Right ventricle myocardium superior (tissue), 1 donor: ENCODE results near the gene OTOGL. TPM values are rescaled to one million over a fixed set of nuclear protein-coding genes. Genes with fewer than 3 reads are reported as not detected.
A peak's percentile ranks its signal among the peaks of the same experiment; 100 is the strongest.

ENCODE experiments used
- ATAC-seq: fragments of 200-7000 bp; cut with Tn5 transposase; one replicate; pipeline ENCODE4 v1.9.1; 2020; ENCODE audit warnings: mild to moderate bottlenecking; ENCODE audit not compliant: poor library complexity
- DNase-seq: peaks from one replicate; pipeline ENCODE4 v3.0.0-alpha.2; 2020
- intact Hi-C: fragments of 100-400 bp; cut with DNase I; formaldehyde crosslinking; loops from one replicate; pipeline ENCODE4 v1.11.2; 2022
- total RNA-seq: library from RNA; stranded (reverse); fragmentation: NEBNext Ultra II Directional; extraction: Animal tissue kit (Norgen Biotek cat#: 25700); gene quantifications from one replicate; pipeline ENCODE4 v1.2.1, GENCODE V29; 2021
- donor health status: DM: no; HTN: yes; CAD: no; lungs with severe emphysema.

Gene OTOGL
- total RNA-seq, 1 donor from 2014 or later, result 0.19 TPM

- DNase-seq, result no peak
- intact Hi-C loops, result no loop called here
- no peak for ATAC-seq
Measured at GRCh38 chr12:80257920-80258319, 158.6 kb downstream of the OTOGL start.

GRCh38 chr12:80260269-80260668, 160.9 kb downstream of the OTOGL start:
- DNase-seq (no peak), ATAC-seq (no peak)
- intact Hi-C loops, result loop anchor here (10.0 kb wide), 1 partner anchor 705 kb away; no protein-coding TSS in a partner anchor

DNA sequence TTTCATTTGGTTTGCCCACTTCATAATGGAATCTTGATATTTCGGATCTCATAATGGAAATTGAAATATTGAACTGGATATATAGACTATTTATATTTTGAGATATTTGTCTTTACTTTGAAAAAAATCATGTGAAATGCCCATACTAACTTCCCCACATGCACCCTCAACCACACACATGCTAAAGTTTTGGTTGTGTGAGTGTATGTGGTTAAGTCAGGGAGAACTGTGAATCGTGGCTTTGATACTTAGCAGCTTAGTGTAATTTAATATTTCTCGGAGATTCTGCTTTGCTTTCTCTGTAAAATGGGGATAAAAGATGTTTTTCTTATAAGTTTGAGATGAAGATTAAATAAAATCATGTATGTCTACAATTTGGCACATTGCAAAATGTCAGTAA, 162.1 kb downstream of the OTOGL start:
- ATAC-seq, result no peak
- intact Hi-C loops, result loop anchor here (10.0 kb wide), 1 partner anchor 707 kb away; no protein-coding TSS in a partner anchor
- DNase-seq, result no peak

DNA sequence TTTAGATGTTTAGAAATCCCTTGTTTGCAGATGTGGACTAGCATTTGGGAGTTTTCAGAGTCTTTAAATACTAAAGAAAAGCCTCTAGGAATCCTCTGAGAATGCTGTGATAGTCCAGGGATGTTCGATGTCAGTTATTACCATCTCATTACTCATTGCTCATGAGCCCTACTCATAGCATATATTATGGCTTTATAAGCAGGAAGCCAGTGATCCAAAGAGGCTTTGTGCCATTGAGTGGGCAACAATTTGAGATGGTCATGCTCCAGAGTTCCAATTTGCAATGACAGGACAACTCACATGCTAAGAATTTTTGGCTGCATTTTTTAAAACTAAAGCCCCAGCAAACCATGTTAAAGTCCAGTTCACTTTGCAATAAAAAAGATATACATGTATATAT, 163.0 kb downstream of the OTOGL start:
- intact Hi-C loops, result loop anchor here (10.0 kb wide), 1 partner anchor 708 kb away; no protein-coding TSS in a partner anchor
- DNase-seq (no peak), ATAC-seq (no peak)

DNA sequence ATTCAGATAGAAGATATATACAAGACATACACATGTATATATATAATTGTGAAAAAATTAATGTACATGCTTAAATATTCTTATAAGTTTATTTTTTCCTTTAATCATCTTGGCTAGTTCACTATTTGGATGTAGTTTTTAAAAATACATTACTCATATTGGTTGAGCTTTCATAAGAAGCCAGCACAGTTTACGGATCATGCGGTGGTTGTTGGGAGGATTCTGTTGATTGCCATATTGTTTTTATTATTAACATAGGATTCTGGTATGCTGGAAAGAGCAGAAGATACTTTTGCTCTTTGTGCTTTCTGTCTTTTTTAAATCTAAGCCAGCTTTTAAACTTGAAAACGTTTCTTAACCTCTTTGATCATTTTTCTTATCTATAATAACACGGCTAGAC, 163.4 kb downstream of the OTOGL start:
- DNase-seq, result no peak
- no peak for ATAC-seq
- intact Hi-C loops, result loop anchor here (10.0 kb wide), 1 partner anchor 708 kb away; no protein-coding TSS in a partner anchor

DNA sequence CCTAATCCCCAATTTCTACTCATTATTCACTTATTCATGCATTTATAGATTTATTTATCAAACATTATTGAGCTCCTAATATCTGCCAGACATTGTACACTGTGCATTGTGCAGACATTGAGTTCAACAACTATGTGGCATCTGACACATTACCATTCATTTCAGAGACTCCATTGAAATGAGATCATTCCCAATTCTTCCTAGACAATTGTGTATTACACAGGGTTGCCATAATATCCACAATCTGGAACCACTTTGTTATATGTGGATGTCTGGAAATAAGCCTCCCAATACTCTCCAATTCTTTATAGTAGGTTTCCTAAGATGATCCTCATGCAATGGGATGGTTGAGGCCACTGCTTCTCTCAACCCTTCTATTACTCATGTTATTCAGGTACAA, 165.0 kb downstream of the OTOGL start:
- DNase-seq (no peak), ATAC-seq (no peak)
- intact Hi-C loops, result loop anchor here (10.0 kb wide), 1 partner anchor 710 kb away; no protein-coding TSS in a partner anchor

DNA sequence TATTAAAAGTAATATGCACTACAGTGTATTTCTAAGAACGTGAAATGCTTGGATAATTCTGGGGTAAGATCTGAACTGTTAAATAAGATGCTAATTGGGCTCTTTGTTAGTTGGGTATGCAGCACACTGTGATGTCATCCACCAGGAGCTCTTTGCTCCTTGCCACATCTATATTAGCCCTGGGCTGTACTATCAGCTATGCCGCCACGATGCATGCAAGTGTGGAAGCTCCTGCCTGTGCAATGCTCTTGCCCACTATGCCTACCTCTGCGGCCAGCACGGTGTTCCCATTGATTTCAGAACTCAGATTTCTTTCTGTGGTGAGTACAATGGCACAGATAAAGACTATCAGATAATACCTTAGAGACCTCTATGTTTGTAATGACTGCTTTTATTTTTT, 165.6 kb downstream of the OTOGL start:
- intact Hi-C loops, result loop anchor here (10.0 kb wide), 1 partner anchor 710 kb away; no protein-coding TSS in a partner anchor
- ATAC-seq, result no peak
- no peak for DNase-seq

- intact Hi-C loops, result loop anchor here (10.0 kb wide), 1 partner anchor 714 kb away; no protein-coding TSS in a partner anchor
- no peak for DNase-seq
- no peak for ATAC-seq
Measured at GRCh38 chr12:80268924-80269749, 169.8 kb downstream of the OTOGL start.

DNA sequence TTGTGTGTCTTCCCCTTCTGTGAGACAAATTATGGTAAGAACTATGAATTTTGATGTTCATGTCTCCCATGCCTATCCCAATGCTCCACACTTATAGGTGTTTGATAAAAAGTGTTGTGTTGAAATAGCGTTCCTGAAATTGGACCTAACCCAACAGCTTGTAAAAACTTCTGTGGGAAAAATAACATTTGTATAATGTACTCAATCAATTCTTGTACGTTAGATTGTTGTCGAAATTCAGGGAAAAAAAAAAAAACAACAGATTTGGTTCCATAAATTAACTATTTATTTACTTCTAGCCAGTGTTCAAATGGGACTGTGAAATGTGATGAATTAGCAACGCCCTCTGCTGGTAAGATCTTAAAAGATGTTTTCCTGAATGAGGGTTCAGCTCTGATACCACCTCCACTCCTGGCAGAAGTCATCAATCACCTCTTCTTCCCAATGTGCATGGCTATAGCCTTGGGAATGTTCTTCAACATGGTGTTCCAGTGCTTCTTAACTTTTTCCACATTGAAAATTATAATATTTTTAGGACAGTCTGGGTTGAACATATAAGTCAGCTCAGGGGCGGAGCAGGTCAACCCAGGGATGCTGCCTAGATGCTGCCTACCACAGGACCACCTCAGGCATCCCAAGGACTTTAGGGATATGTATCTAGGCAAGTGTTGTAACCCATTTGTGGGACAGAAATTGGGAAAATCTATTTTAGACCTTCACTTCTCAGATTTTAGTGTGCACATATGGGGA, 170.6 kb downstream of the OTOGL start:
- DNase-seq, result no peak
- peak; percentile 71 for ATAC-seq
- intact Hi-C loops, result loop anchor here (5.0 to 10.0 kb wide), 2 partner anchors 73 to 715 kb away; no protein-coding TSS in a partner anchor

- intact Hi-C loops, result loop anchor here (5.0 kb wide), 1 partner anchor 74 kb away; no protein-coding TSS in a partner anchor
- DNase-seq, result no peak
- no peak for ATAC-seq
Measured at GRCh38 chr12:80271780-80272179, 172.4 kb downstream of the OTOGL start.

DNA sequence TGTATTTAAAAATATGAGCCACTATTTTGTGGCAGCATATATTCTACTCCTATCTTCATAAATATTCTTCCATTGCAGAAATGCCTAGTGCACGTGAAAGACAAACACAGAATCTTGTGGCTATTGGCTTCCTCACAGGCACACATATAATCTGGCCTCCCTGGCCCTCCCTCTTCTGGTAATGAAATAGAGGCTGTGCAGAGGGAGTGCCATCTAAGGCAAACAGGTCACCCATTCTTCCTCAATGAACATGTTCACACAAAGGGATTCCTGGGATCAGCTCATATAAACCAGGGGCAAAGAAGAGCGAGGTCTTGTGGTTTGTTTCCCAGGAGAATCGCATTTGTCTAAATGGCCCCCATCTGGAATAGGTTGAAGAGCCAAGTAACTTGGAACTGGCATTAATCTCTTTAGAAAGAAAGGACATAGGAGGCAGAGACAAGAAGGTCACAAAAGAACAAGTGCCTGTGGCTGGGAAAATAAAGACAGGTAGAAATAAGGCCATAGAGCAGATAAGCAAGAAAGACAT, 173.1 kb downstream of the OTOGL start:
- no peak for ATAC-seq
- no peak for DNase-seq
- intact Hi-C loops, result loop anchor here (5.0 kb wide), 1 partner anchor 75 kb away; no protein-coding TSS in a partner anchor

DNA sequence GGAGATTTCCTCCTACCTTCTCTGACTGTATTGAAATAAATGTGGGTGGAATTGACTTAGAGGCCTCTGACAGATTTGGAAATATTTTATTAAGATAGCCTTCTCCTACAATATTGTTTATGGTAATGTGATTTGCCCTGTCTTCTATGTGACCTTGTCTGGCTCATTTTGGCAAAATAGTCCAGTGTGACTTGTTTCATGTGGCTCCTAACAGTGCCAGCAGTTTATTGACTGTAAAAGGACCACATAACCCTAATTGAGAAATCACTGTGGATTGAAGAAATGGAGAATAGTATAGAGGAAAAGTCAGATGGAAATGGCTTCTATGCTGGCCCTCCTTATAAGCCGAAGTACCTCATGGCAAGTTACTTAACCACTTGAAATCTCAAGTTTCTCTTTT, 173.8 kb downstream of the OTOGL start:
- no peak for DNase-seq
- no peak for ATAC-seq
- intact Hi-C loops, result loop anchor here (5.0 kb wide), 1 partner anchor 76 kb away; no protein-coding TSS in a partner anchor

DNA sequence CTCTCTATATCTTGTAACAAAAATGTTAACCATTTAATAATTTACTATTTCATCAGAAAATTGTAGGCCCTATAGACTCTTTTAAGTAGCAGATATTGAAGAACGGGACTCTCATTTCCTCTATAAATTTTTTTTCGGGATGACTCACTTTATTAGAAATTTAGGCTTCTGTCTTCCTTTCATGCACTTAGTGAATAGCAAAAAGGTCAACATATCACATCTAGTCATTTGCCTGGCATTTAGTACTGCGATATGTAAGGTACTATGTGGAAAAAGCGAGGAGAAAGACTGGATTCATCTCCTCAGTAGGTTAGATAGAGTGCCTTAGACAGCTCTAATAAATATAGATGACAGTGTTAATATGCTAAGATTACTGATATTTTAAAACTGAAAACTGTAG, 178.4 kb downstream of the OTOGL start:
- ATAC-seq (no peak), DNase-seq (no peak)
- intact Hi-C loops, result no loop called here

DNA sequence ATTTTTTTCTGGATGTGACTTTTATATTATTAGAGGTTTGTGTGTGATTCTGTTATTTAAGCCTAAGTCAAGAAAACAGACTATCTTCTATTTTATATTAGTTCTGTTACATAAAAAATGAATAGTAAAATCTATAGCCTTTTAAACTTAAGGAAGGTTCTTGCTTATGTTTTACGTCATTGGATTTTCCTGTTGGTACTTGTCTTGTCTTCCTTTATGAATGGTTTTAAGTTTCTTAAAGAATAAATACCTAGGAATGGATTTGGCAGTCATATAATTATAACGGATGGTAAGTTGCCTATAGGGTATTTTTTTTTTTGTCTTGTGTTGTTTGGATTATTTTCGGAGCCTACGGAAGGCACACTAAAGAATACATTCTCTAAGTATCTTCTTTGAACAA, 182.9 kb downstream of the OTOGL start:
- DNase-seq (no peak), ATAC-seq (no peak)
- intact Hi-C loops, result no loop called here

- no peak for ATAC-seq
- intact Hi-C loops, result no loop called here
- DNase-seq, result no peak
Measured at GRCh38 chr12:80282761-80283160, 183.4 kb downstream of the OTOGL start.

GRCh38 chr12:80291108-80291754, 191.9 kb downstream of the OTOGL start:
- ATAC-seq, result no peak
- no peak for DNase-seq
- intact Hi-C loops, result no loop called here

- intact Hi-C loops, result no loop called here
- no peak for ATAC-seq
Measured at GRCh38 chr12:80293347-80293746, 194.0 kb downstream of the OTOGL start.

DNA sequence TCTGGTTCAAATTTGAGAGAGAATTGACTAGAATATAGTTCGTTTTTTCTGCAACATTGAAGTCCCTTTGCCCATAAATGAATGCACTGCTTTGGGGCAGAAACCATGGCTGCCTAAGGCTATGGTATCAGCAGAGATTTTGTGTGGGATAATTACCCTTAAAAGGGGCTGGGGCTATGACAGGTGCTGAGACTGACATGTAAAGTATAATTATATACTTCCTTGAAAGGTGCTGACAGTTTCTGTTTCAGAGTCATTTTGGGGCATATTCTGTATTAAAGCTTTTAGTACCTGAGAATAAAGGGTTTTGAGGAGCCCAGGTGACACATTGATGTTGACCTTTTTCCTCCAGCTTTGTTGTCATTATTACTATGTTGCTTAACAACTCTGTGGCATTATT, 194.4 kb downstream of the OTOGL start:
- no peak for DNase-seq
- ATAC-seq, result no peak
- intact Hi-C loops, result no loop called here

More at GRCh38 chr12:80293347-80293746, 194.0 kb downstream of the OTOGL start:
- no peak for DNase-seq

GRCh38 chr12:80299219-80299618, 199.9 kb downstream of the OTOGL start:
- intact Hi-C loops, result no loop called here
- ATAC-seq, result no peak
- no peak for DNase-seq
